Neuronal stem cell (in vitro differentiated cells): ENCODE data around the gene RB1.

Source experiments
- DNase-seq: peaks from one replicate; pipeline ENCODE4 v3.0.0-alpha.2; 2013; ENCODE audit warnings: low spot score
- H2AFZ ChIP-seq: one replicate; pipeline ENCODE4 v1.6.1; 2013; ENCODE audit warnings: mild to moderate bottlenecking, low read length, inconsistent platforms
- H2AK5ac ChIP-seq: 2 replicates; pipeline ENCODE4 v1.6.1; 2013; ENCODE audit warnings: low read depth, mild to moderate bottlenecking, inconsistent platforms, low read length, moderate library complexity, mixed read lengths
- H2BK120ac ChIP-seq: 2 replicates; pipeline ENCODE4 v1.6.1; 2013; ENCODE audit warnings: low read depth, mild to moderate bottlenecking, inconsistent platforms, low read length, moderate library complexity, mixed read lengths
- H2BK12ac ChIP-seq: one replicate; pipeline ENCODE4 v1.6.1; 2013; ENCODE audit warnings: low read length, inconsistent platforms
- H2BK15ac ChIP-seq: 2 replicates; pipeline ENCODE4 v1.6.1; 2013; ENCODE audit warnings: mild to moderate bottlenecking, low read length, inconsistent platforms, mixed read lengths
- H2BK5ac ChIP-seq: one replicate; pipeline ENCODE4 v1.6.1; 2013; ENCODE audit warnings: inconsistent platforms, mild to moderate bottlenecking, low read length, moderate library complexity
- H3K14ac ChIP-seq: one replicate; pipeline ENCODE4 v1.6.1; 2013; ENCODE audit warnings: low read length, inconsistent platforms
- H3K18ac ChIP-seq: 2 replicates; pipeline ENCODE4 v1.6.1; 2013; ENCODE audit warnings: low read length, inconsistent platforms
- H3K23ac ChIP-seq: 2 replicates; pipeline ENCODE4 v1.6.1; 2013; ENCODE audit warnings: low read depth, mild to moderate bottlenecking, mixed read lengths, low read length, inconsistent platforms; ENCODE audit not compliant: poor library complexity
- H3K27ac ChIP-seq: replicated peaks from 3 replicates; pipeline ENCODE4 v1.5.1; 2013; ENCODE audit warnings: low read length, inconsistent platforms
- H3K27me3 ChIP-seq, 3 experiments: 2 replicates each; pipeline ENCODE4 v1.6.1; 2013; ENCODE audit warnings: low read length in 3 of 3, mild to moderate bottlenecking in 2 of 3, inconsistent platforms in 1 of 3, low read depth in 1 of 3, mixed read lengths in 1 of 3, moderate library complexity in 1 of 3; ENCODE audit not compliant: control insufficient read depth in 3 of 3, insufficient read depth in 3 of 3
- H3K36me3 ChIP-seq, 2 donors: replicated peaks in 1 of 2; 2 replicates each; pipeline ENCODE4 v1.6.1; 2013; ENCODE audit warnings: low read length in 2 of 2; ENCODE audit not compliant: control insufficient read depth in 2 of 2, insufficient read depth in 2 of 2
- H3K4ac ChIP-seq: 2 replicates; pipeline ENCODE4 v1.6.1; 2013; ENCODE audit warnings: inconsistent platforms, mild to moderate bottlenecking, low read length, moderate library complexity
- H3K4me1 ChIP-seq, 2 donors: 1 replicate in 1 of 2; 2 replicates in 1 of 2; pipeline ENCODE4 v1.6.1; 2013; ENCODE audit warnings: low read length in 2 of 2, low read depth in 1 of 2; ENCODE audit not compliant: control insufficient read depth in 2 of 2, insufficient read depth in 1 of 2
- H3K4me2 ChIP-seq: one replicate; pipeline ENCODE4 v1.6.1; 2013; ENCODE audit warnings: mild to moderate bottlenecking, low read length, inconsistent platforms; ENCODE audit not compliant: insufficient read depth, poor library complexity, severe bottlenecking
- H3K4me3 ChIP-seq, 2 donors: 2 replicates each; pipeline ENCODE4 v1.5.1; 2013; ENCODE audit warnings: low read length in 2 of 2, mild to moderate bottlenecking in 2 of 2, inconsistent platforms in 1 of 2, moderate library complexity in 1 of 2
- H3K79me1 ChIP-seq: one replicate; pipeline ENCODE4 v1.6.1; 2013; ENCODE audit warnings: low read depth, mild to moderate bottlenecking, inconsistent platforms, low read length, moderate library complexity
- H3K9ac ChIP-seq: one replicate; pipeline ENCODE4 v1.6.1; 2013; ENCODE audit warnings: mild to moderate bottlenecking, low read depth, low read length, inconsistent platforms; ENCODE audit not compliant: poor library complexity
- H3K9me3 ChIP-seq, 2 donors: replicated peaks in 1 of 2; 2 replicates each; pipeline versions ENCODE3 to v1.6.1; 2013; ENCODE audit warnings: low read length in 2 of 2, mild to moderate bottlenecking in 2 of 2, inconsistent platforms in 1 of 2, low read depth in 1 of 2, mixed read lengths in 1 of 2, moderate library complexity in 1 of 2; ENCODE audit not compliant: control insufficient read depth in 2 of 2, insufficient read depth in 1 of 2
- H4K8ac ChIP-seq: one replicate; pipeline ENCODE4 v1.6.1; 2013; ENCODE audit warnings: low read depth, mild to moderate bottlenecking, inconsistent platforms, low read length, moderate library complexity
- H4K91ac ChIP-seq: one replicate; pipeline ENCODE4 v1.6.1; 2013; ENCODE audit warnings: low read length, low read depth, mild to moderate bottlenecking, inconsistent platforms; ENCODE audit not compliant: poor library complexity
- WGBS, 2 donors: extraction: QIAGEN DNeasy Blood & Tissue Kit; methylation state at CpG; one replicate each; pipeline ENCODE4 v1.1.7; 2013; ENCODE audit warnings: missing lambda C conversion rate in 2 of 2, mixed read lengths in 1 of 2; ENCODE audit not compliant: insufficient read length in 2 of 2, insufficient replicate concordance in 1 of 2; ENCODE audit errors: extremely low coverage in 2 of 2; 5-methylcytosine and 5-hydroxymethylcytosine counted together

RB1 gene

DNA sequence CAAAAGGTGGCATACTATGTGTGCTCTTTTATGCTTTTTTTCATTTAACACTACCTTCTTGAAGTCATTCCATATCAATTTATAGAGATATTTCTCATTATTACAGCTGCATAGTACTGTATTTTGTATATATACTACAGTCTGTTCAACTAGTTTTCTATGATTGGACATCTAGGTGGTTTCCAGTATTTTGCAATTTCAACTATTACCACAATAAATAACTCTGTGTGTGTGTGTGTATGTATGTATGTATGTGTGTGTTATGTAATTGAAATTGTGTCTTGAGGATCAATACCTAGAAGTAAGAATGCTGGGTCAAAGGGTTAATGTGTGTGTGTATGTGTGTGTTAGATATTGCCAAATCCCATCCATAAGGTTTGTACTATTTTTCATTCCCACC is 102.3 kb downstream of the RB1 start:
- H3K79me1 ChIP-seq, result no peaks in the 10 kb centered on the region
- H3K14ac ChIP-seq, result no peak overlapping the region
- no peak overlapping the region for H3K4me3 ChIP-seq
- H4K8ac ChIP-seq, result no peak overlapping the region
- no peak overlapping the region for H2AK5ac ChIP-seq
- H4K91ac ChIP-seq, result no peak overlapping the region
- H2BK5ac ChIP-seq, result no peak overlapping the region
- no peak overlapping the region for H2BK12ac ChIP-seq
- no peaks in the 10 kb centered on the region for H3K4me1 ChIP-seq
- no peak overlapping the region for H3K23ac ChIP-seq
- H3K4ac ChIP-seq, result no peak overlapping the region
- no peak overlapping the region for H3K27ac ChIP-seq
- H2BK15ac ChIP-seq, result no peak overlapping the region
- DNase-seq, result no peak
- H3K9me3 ChIP-seq, result no peaks in the 10 kb centered on the region
- no peaks in the 10 kb centered on the region for H3K27me3 ChIP-seq
- H3K4me2 ChIP-seq, result no peak overlapping the region
- H3K18ac ChIP-seq, result no peak overlapping the region
- H3K9ac ChIP-seq, result no peak overlapping the region
- H3K36me3 ChIP-seq, result peaks cover 0 to 13% of the 10 kb centered on the region in 2 donors
- no peak overlapping the region for H2BK120ac ChIP-seq
- no peak overlapping the region for H2AFZ ChIP-seq

DNA sequence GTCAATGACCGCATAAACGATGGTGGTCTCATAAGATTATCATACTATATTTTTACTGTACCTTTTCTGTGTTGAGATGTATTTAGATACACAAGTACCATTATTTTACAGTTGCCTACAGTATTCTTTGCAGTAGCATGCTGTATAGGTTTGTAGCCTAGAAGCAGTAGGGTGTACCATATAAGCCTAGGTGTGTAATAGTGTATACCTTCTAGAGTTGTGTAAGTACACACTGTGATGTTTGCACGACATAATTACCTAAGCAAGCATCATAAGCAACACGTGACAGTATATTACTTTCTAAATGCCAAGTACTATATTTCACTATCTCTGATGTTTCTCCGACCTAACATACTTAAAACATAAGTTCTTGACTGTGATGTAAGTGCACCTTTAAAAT is 106.6 kb downstream of the RB1 start:
- Histone ChIP-seq H4K91ac (no peak overlapping the region), H3K23ac (no peak overlapping the region), H3K4me3 (peak overlapping the region in 1 of 2 donors; percentile 61), H2BK5ac (no peak overlapping the region), H4K8ac (no peak overlapping the region), H3K9ac (no peak overlapping the region), H2BK12ac (no peak overlapping the region), H3K4me1 (peaks cover 0 to 4% of the 10 kb centered on the region in 2 donors), H2BK15ac (no peak overlapping the region), H3K27me3 (no peaks in the 10 kb centered on the region), H3K79me1 (no peaks in the 10 kb centered on the region), H2AFZ (no peak overlapping the region), H3K36me3 (peaks cover 0 to 6% of the 10 kb centered on the region in 2 donors), H3K4me2 (no peak overlapping the region), H3K14ac (no peak overlapping the region), H2BK120ac (no peak overlapping the region), H3K4ac (no peak overlapping the region), H3K18ac (no peak overlapping the region), H3K9me3 (no peaks in the 10 kb centered on the region), H3K27ac (no peak overlapping the region), H2AK5ac (no peak overlapping the region)
- no peak for DNase-seq
- no CpG with 5 or more reads among the region's 5 CpGs for WGBS, 2 donors

DNA sequence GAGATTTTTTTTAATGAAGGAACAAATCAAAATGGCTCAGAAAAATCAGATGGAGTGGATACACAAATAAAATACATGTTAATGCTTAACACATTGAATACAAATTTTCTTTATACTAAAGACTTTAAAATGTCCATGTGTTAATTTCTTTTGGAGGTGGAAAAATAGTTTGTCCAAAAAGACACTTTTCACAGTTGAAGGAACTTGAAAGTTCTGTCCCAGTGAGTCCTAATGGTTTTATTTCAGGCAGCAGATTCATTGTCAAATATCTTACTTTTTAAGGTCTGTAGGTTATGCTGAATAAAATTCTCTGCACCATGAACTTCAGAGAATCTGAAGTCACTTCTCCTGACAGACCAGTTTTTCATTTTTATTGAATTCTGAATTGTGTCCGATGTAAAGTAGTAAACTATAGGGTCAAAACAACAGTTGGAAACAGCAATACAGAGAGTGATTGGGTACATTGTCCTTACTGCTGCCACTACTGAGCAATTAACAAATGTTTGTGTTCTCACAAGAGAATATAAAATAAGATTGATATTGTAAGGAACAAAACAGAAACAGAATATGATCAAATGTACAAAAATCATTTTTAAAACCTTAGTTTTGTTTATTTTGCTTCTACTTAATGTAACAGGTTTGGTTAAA is 107.7 kb downstream of the RB1 start:
- H3K4me3 ChIP-seq, result peak overlapping the region in 1 of 2 donors; percentile 61
- H2BK5ac ChIP-seq, result no peak overlapping the region
- H3K4ac ChIP-seq, result no peak overlapping the region
- H3K27ac ChIP-seq, result no peak overlapping the region
- H3K9ac ChIP-seq, result no peak overlapping the region
- H4K8ac ChIP-seq, result no peak overlapping the region
- H2BK120ac ChIP-seq, result no peak overlapping the region
- no peak overlapping the region for H2AK5ac ChIP-seq
- H4K91ac ChIP-seq, result no peak overlapping the region
- no peak overlapping the region for H3K18ac ChIP-seq
- H3K4me1 ChIP-seq, result peaks cover 0 to 4% of the 10 kb centered on the region in 2 donors
- H3K4me2 ChIP-seq, result no peak overlapping the region
- peaks cover 3 to 5% of the 10 kb centered on the region in 2 donors for H3K9me3 ChIP-seq
- no peaks in the 10 kb centered on the region for H3K79me1 ChIP-seq
- no CpG with 5 or more reads among the region's 1 CpG for WGBS, 2 donors
- no peak overlapping the region for H3K14ac ChIP-seq
- peaks cover 3 to 16% of the 10 kb centered on the region in 2 donors for H3K36me3 ChIP-seq
- H2BK12ac ChIP-seq, result no peak overlapping the region
- H3K27me3 ChIP-seq, result no peaks in the 10 kb centered on the region
- H2BK15ac ChIP-seq, result no peak overlapping the region
- DNase-seq, result no peak
- H3K23ac ChIP-seq, result no peak overlapping the region
- H2AFZ ChIP-seq, result peak overlapping the region; percentile 8

DNA sequence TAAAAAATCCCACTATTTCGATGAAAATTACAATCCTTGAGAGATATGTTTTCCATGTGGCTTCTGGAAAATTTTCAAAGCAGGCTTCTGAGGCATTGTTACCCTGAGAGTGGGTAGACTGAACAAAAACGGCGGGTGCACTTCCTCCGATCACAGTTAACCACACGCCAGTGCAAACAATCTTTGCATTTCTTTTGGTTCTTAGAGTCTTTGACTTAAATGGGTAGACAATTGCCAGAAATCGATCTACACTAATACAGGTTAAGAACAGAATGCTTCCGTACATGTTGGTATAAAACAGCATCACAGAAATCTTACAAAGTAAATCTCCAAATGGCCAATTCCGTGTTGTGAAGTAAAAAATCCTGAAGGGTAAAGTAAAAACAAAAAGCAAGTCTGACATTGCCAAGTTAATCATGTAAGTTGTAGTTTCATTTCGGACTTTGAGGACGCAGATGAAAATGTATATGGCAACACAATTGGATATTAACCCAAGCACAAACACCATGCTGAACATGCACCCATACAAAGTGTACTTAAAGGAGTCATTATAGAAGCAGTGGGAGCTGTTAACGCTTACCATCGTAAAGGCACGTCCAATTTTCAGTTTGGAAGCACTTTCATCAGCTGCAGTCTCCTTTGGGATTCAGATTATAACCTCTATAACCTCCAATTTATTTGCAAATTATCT is 108.4 kb downstream of the RB1 start:
- no peaks in the 10 kb centered on the region for H3K27me3 ChIP-seq
- no peak overlapping the region for H3K14ac ChIP-seq
- DNase-seq, result no peak
- H3K36me3 ChIP-seq, result peaks cover 3 to 17% of the 10 kb centered on the region in 2 donors
- H2AK5ac ChIP-seq, result no peak overlapping the region
- H2BK12ac ChIP-seq, result no peak overlapping the region
- peaks cover 0 to 4% of the 10 kb centered on the region in 2 donors for H3K4me1 ChIP-seq
- H3K27ac ChIP-seq, result no peak overlapping the region
- H4K91ac ChIP-seq, result no peak overlapping the region
- peak overlapping the region in 1 of 2 donors; percentile 61 for H3K4me3 ChIP-seq
- H3K9ac ChIP-seq, result no peak overlapping the region
- H3K4me2 ChIP-seq, result no peak overlapping the region
- H3K23ac ChIP-seq, result no peak overlapping the region
- H3K9me3 ChIP-seq, result peaks cover 4 to 7% of the 10 kb centered on the region in 2 donors
- peak overlapping the region; percentile 8 for H2AFZ ChIP-seq
- no peak overlapping the region for H4K8ac ChIP-seq
- H2BK5ac ChIP-seq, result no peak overlapping the region
- H3K18ac ChIP-seq, result no peak overlapping the region
- H3K79me1 ChIP-seq, result no peaks in the 10 kb centered on the region
- WGBS, 2 donors, result no CpG with 5 or more reads among the region's 13 CpGs
- no peak overlapping the region for H3K4ac ChIP-seq
- no peak overlapping the region for H2BK15ac ChIP-seq
- no peak overlapping the region for H2BK120ac ChIP-seq
